Transverse colon (tissue), 4 donors: ENCODE measurements around the gene TRIP12. TPM values are rescaled to one million over a fixed set of nuclear protein-coding genes. Genes with fewer than 3 reads are reported as not detected.
"Not testable (repeated sequence)": the region's sequence is repeated elsewhere in the genome, so short reads cannot be mapped to it uniquely, and the experiment has no call there.

Experiments used
- DNase-seq: peaks from one replicate; pipeline ENCODE4 v3.0.0-alpha.2; 2019
- H3K27ac ChIP-seq, 4 donors: fragments of 200-600 bp; sonication (generic); 2 replicates each; pipeline ENCODE4 v1.5.1; 2016 to 2018; ENCODE audit warnings: inconsistent platforms in 4 of 4
- H3K27me3 ChIP-seq: fragments of 200-600 bp; sonication (generic); 2 replicates; pipeline ENCODE4 v1.5.1; 2017; ENCODE audit warnings: inconsistent platforms
- H3K36me3 ChIP-seq, 4 donors: fragments of 200-600 bp; sonication (generic); 2 replicates each; pipeline ENCODE4 v1.5.1; 2017 to 2019; ENCODE audit warnings: inconsistent platforms in 4 of 4
- H3K4me1 ChIP-seq, 4 donors: fragments of 200-600 bp; sonication (generic); 2 replicates each; pipeline ENCODE4 v1.5.1; 2017 to 2020; ENCODE audit warnings: inconsistent platforms in 4 of 4
- H3K4me3 ChIP-seq, 4 donors: fragments of 200-600 bp; sonication (generic); 1 replicate in 1 of 4; 2 replicates in 3 of 4; pipeline versions ENCODE4 v1.5.1 to v1.6.1; 2017 to 2019; ENCODE audit warnings: inconsistent platforms in 4 of 4
- H3K9me3 ChIP-seq, 2 donors: fragments of 200-600 bp; sonication (generic); 2 replicates each; pipeline ENCODE4 v1.5.1; 2017 to 2019; ENCODE audit warnings: inconsistent platforms in 2 of 2
- CTCF ChIP-seq, 5 experiments: fragments of 200-600 bp in 3 of 5; fragments of 450-650 bp in 2 of 5; sonication (generic) in 3 of 5; IDR thresholded peaks; 1 replicate in 2 of 5; 2 replicates in 3 of 5; pipeline ENCODE4 v1.5.1; 2016 to 2017; ENCODE audit warnings: antibody characterized with exemption in 5 of 5, inconsistent platforms in 3 of 5, mild to moderate bottlenecking in 2 of 5, moderate library complexity in 1 of 5
- EP300 ChIP-seq: sonication (generic); formaldehyde crosslinking; IDR thresholded peaks from one replicate; pipeline ENCODE4 v1.6.1; 2017; ENCODE audit warnings: antibody characterized with exemption, low read depth
- POLR2A ChIP-seq: fragments of 450-650 bp; IDR thresholded peaks from one replicate; pipeline ENCODE4 v1.6.1; 2016; ENCODE audit warnings: antibody characterized with exemption, mild to moderate bottlenecking, moderate library complexity
- POLR2AphosphoS5 ChIP-seq, 3 donors: sonication (generic); formaldehyde crosslinking; IDR thresholded peaks; one replicate each; pipeline ENCODE4 v1.6.1; 2016; ENCODE audit warnings: antibody characterized with exemption in 3 of 3
- WGBS, 2 donors: methylation state at CpG; one replicate each; pipeline ENCODE4 v1.1.5; 2018; ENCODE audit warnings: low coverage in 1 of 2; 5-methylcytosine and 5-hydroxymethylcytosine counted together
- in situ Hi-C, 4 donors: fragments of 200-750 bp; cut with MboI; loops; one replicate each; pipeline versions ENCODE4 v1.15.0 to v1.15.1; 2017; ENCODE audit warnings: low sequenced_read_pairs in 3 of 4, low pct_ligation_motif_present in 1 of 4, low pct_unique_long_range_greater_than_20kb in 1 of 4
- intact Hi-C: fragments of 100-400 bp; cut with DNase I; formaldehyde crosslinking; loops from one replicate; pipeline ENCODE4 v1.15.1; 2023; ENCODE audit warnings: low total_unique reads
- total RNA-seq, 4 donors: library from RNA; depleted of rRNA; stranded (reverse); fragments of >200 nt; gene quantifications; one replicate each; pipeline ENCODE4 v1.1.0, GENCODE V29; 2016

The TRIP12 gene
- total RNA-seq, 4 donors from 2014 or later, result 143 to 238 (median 158) TPM

DNA sequence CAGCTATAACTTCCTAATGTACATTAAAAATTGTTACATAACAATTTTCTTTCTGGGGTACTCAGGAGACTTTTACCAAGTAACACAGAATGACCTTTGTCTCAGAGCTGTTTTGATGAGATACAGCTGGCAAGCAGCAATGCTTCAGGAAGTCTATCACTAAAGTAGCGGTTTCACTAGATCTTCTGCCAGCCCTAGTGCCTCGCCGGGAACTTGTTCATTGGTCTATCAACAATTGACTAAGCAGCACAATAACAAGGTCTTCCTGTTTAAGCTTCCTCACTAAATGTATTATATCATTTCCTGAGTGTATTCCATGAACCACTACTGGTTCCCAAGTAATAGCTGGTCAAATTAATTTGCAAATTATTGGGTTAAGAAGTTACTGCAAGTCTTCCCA, 69.2 kb downstream of the TRIP12 start:
- H3K4me3 ChIP-seq, result no peak overlapping the region
- H3K36me3 ChIP-seq, result peaks cover 0 to 10% (median 0%) of the 10 kb centered on the region in 4 donors
- TF ChIP-seq POLR2AphosphoS5 (IDR thresholded peaks at IDR 0.05), result no peak
- TF ChIP-seq EP300, result no peak
- no peak for TF ChIP-seq POLR2A
- TF ChIP-seq CTCF (IDR thresholded peaks at IDR 0.05), result no peak
- DNase-seq, result peak; percentile 24
- intact Hi-C loops, result no loop called here
- in situ Hi-C loops, result no loop called here
- H3K27me3 ChIP-seq, result no peaks in the 10 kb centered on the region
- 35 to 47% methylated on average over 3 of the region's 3 CpGs for WGBS, 2 donors
- no peaks in the 10 kb centered on the region for H3K9me3 ChIP-seq
- H3K27ac ChIP-seq, result no peak overlapping the region
- peaks cover 0 to 13% (median 1%) of the 10 kb centered on the region in 4 donors for H3K4me1 ChIP-seq

DNA sequence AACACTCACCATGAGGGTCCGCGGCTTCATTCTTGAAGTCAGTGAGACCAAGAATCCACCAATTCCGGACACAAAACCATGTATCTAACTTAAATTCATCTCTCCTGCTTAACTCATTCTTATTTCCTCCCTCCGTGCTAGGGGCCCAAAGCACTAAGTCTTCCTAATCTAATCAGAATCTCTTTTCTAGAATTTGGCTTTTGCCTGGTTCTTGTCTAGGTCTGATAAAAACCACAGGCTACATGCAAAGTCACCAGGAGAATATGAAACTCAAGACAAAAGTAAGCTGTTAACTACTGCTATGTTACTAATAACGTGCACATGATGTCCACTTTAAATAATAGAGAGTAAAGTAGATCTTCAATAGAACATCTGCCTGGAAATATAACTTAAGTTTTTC, 69.9 kb downstream of the TRIP12 start:
- in situ Hi-C loops, result no loop called here
- Histone ChIP-seq H3K4me3 (no peak overlapping the region), H3K27me3 (no peaks in the 10 kb centered on the region), H3K4me1 (peaks cover 0 to 17% (median 2%) of the 10 kb centered on the region in 4 donors), H3K9me3 (no peaks in the 10 kb centered on the region), H3K27ac (no peak overlapping the region), H3K36me3 (peaks cover 0 to 10% (median 0%) of the 10 kb centered on the region in 4 donors)
- TF ChIP-seq CTCF (IDR thresholded peaks at IDR 0.05) (no peak), EP300 (no peak), POLR2AphosphoS5 (IDR thresholded peaks at IDR 0.05) (no peak)
- intact Hi-C loops, result no loop called here
- no peak for DNase-seq
- WGBS, 2 donors, result 89% methylated on average over 5 of the region's 5 CpGs; no CpG with 5 or more reads in 1 of the 2 donors

DNA sequence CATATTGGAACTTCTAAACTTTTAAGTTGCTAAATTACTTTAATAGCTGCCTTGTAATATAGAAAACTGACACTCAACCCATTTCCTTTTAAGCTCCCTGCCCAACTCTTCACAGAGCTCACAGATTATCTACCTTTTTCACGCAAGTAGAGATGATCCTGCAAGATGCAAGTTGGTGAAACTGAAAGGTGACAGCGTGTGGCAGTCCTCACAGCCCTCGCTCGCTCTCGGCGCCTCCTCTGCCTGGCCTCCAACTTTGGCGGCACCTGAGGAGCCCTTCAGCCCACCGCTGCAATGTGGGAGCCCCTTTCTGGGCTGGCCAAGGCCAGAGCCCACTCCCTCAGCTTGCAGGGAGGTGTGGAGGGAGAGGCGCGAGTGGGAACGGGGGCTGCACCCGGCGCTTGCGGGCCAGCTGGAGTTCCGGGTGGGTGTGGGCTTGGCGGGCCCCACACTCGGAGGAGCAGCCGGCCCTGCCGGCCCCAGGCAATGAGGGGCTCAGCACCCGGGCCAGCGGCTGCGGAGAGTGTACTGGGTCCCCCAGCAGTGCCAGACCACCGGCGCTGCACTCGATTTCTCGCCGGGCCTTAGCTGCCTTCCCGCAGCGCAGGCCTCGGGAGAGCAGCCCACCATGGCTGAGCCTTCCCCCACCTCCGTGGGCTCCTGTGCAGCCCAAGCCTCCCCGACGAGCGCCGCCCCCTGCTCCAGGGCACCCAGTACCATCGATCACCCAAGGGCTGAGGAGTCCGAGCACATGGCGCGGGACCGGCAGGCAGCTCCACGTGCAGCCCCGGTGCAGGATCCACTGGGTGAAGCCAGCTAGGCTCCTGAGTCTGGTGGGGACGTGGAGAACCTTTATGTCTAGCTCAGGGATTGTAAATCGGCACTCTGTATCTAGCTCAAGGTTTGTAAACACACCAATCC, 71.2 kb downstream of the TRIP12 start:
- H3K4me3 ChIP-seq, DNase-seq, H3K27ac ChIP-seq, H3K27me3 ChIP-seq, intact Hi-C loops, H3K9me3 ChIP-seq, in situ Hi-C loops, H3K36me3 ChIP-seq: not testable (repeated sequence)
- peaks cover 0 to 17% (median 2%) of the 10 kb centered on the region in 4 donors for H3K4me1 ChIP-seq
- 90 to 95% methylated on average over 2 to 44 of the region's 44 CpGs for WGBS, 2 donors

DNA sequence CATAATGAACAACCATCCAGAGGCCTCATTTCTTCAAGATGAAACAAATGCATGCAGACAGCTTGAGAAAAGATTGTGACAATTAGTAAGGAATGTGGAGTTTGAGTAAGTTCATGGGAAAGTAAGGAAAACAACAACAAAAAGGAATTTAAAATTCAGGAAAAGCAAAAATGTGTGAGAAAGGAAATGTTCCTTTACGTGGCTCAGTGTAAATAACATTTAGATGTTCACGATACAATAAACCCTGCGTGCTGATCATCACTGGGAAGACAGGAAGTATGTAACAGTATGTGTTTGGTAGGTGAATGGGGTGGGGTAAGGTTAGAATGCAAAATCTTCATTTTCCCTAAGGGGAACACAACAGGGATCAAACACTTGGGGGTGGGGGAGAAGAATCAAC, 72.7 kb downstream of the TRIP12 start:
- Histone ChIP-seq H3K27me3 (no peaks in the 10 kb centered on the region), H3K4me3 (no peak overlapping the region), H3K36me3 (no peaks in the 10 kb centered on the region), H3K9me3 (no peaks in the 10 kb centered on the region), H3K27ac (no peak overlapping the region), H3K4me1 (peaks cover 0 to 17% (median 2%) of the 10 kb centered on the region in 4 donors)
- in situ Hi-C loops, result no loop called here
- no peak for TF ChIP-seq EP300
- TF ChIP-seq POLR2A, result no peak
- no peak for TF ChIP-seq POLR2AphosphoS5 (IDR thresholded peaks at IDR 0.05)
- no peak for TF ChIP-seq CTCF (IDR thresholded peaks at IDR 0.05)
- DNase-seq, result no peak
- intact Hi-C loops, result no loop called here
- 84 to 90% methylated on average over 3 of the region's 3 CpGs for whole genome bisulfite sequencing, 2 donors
